Adrenal gland (tissue), 5 donors: ENCODE measurements around the gene CLSTN1.

ENCODE experiments used
- POLR2A ChIP-seq, 2 donors: fragments of 450-650 bp; IDR thresholded peaks; one replicate each; pipeline ENCODE4 v1.6.1; 2017; ENCODE audit warnings: antibody characterized with exemption in 2 of 2, mild to moderate bottlenecking in 2 of 2, moderate library complexity in 1 of 2
- TF ChIP-seq, protein P1 (sequence below), 6 experiments: fragments of 450-650 bp in 4 of 6; fragments of 200-600 bp in 2 of 6; sonication (generic) in 1 of 6; IDR thresholded peaks; 1 replicate in 5 of 6; 2 replicates in 1 of 6; pipeline versions ENCODE4 v1.5.1 to v1.8.0; 2016 to 2021; ENCODE audit warnings: antibody characterized with exemption in 6 of 6, mild to moderate bottlenecking in 2 of 6, moderate library complexity in 1 of 6
- donor health status: DM: no; HTN: no; CAD: no.

DNA sequence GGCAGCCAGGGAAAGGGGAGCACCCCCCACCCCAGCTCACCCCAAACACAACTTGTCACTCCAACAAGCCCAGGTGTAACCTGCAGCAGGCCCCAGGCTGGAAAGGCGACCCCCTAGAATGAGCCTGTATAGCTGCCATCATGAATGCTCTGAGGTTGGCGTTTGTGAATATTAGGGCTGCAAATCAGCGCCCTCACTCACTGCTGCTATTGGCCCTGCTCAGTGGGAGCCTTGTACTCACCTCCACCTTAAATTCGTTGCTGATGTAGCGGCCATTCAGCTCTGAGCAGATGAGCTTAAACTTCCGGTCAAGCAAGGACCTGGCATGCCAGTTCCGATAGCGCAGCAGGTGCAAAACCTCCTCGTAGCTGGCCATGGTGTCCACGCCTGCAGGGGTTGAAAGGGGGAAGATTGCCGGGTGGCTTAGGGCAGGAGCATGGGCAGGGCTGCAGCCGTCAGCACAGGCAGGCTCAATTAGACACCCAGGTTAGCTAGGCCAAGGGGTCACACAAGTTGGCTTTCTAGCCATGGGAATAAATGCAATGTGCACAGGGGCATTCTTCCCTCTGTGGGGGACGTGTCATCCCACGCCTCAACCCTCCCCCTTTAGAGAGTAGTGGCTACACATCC lies 90.5 kb downstream of the CLSTN1 start:
- no peak for TF ChIP-seq POLR2A (IDR thresholded peaks at IDR 0.05)
- TF ChIP-seq, protein P1, sequence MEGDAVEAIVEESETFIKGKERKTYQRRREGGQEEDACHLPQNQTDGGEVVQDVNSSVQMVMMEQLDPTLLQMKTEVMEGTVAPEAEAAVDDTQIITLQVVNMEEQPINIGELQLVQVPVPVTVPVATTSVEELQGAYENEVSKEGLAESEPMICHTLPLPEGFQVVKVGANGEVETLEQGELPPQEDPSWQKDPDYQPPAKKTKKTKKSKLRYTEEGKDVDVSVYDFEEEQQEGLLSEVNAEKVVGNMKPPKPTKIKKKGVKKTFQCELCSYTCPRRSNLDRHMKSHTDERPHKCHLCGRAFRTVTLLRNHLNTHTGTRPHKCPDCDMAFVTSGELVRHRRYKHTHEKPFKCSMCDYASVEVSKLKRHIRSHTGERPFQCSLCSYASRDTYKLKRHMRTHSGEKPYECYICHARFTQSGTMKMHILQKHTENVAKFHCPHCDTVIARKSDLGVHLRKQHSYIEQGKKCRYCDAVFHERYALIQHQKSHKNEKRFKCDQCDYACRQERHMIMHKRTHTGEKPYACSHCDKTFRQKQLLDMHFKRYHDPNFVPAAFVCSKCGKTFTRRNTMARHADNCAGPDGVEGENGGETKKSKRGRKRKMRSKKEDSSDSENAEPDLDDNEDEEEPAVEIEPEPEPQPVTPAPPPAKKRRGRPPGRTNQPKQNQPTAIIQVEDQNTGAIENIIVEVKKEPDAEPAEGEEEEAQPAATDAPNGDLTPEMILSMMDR (IDR thresholded peaks at IDR 0.05), result no peak
